Breast epithelium (tissue), 4 donors: Measurements from ENCODE around the gene BRD4. TPM values are rescaled to one million over a fixed set of nuclear protein-coding genes. Genes with fewer than 3 reads are reported as not detected.

Experiments used
- DNase-seq, 2 donors: peaks; one replicate each; pipeline ENCODE4 v3.0.0-alpha.2; 2019; ENCODE audit warnings: low spot score in 2 of 2
- H3K27ac ChIP-seq, 2 donors: fragments of 200-600 bp; sonication (generic) in 1 of 2; one replicate each; pipeline ENCODE4 v1.5.1; 2016 to 2019; ENCODE audit warnings: mild to moderate bottlenecking in 1 of 2
- H3K27me3 ChIP-seq, 2 donors: fragments of 200-600 bp; sonication (generic) in 1 of 2; one replicate each; pipeline versions ENCODE4 v1.5.1 to v1.6.0; 2017 to 2019; ENCODE audit warnings: control low read depth in 1 of 2, mild to moderate bottlenecking in 1 of 2
- H3K36me3 ChIP-seq: fragments of 200-600 bp; one replicate; pipeline ENCODE4 v1.5.1; 2019
- H3K4me1 ChIP-seq, 2 donors: fragments of 200-600 bp; sonication (generic); one replicate each; pipeline ENCODE4 v1.5.1; 2016 to 2019; ENCODE audit warnings: control low read depth in 1 of 2
- H3K4me3 ChIP-seq, 3 donors: fragments of 200-600 bp; sonication (generic); 1 replicate in 2 of 3; 2 replicates in 1 of 3; pipeline ENCODE4 v1.5.1; 2016 to 2019; ENCODE audit warnings: mild to moderate bottlenecking in 3 of 3, moderate library complexity in 2 of 3
- H3K9me3 ChIP-seq, 2 donors: fragments of 200-600 bp; sonication (generic) in 1 of 2; one replicate each; pipeline ENCODE4 v1.5.1; 2016 to 2019; ENCODE audit warnings: control low read depth in 1 of 2
- POLR2A ChIP-seq: fragments of 450-650 bp; IDR thresholded peaks from one replicate; pipeline ENCODE4 v1.6.1; 2016; ENCODE audit warnings: antibody characterized with exemption, mild to moderate bottlenecking, moderate library complexity
- POLR2AphosphoS5 ChIP-seq, 3 donors: sonication (generic); formaldehyde crosslinking; IDR thresholded peaks; one replicate each; pipeline ENCODE4 v1.6.1; 2017; ENCODE audit warnings: antibody characterized with exemption in 3 of 3
- intact Hi-C: fragments of 100-400 bp; cut with DNase I; formaldehyde crosslinking; loops from one replicate; pipeline ENCODE4 v1.15.1; 2023; ENCODE audit warnings: low total_unique reads
- total RNA-seq, 3 donors: library from RNA; depleted of rRNA; stranded (reverse); fragments of >200 nt; gene quantifications; one replicate each; pipeline ENCODE4 v1.1.0, GENCODE V29; 2016
- TF ChIP-seq, protein P1 (sequence below), 3 donors: fragments of 450-650 bp; IDR thresholded peaks; one replicate each; pipeline ENCODE4 v1.5.1; 2016 to 2017; ENCODE audit warnings: antibody characterized with exemption in 3 of 3, mild to moderate bottlenecking in 3 of 3, moderate library complexity in 3 of 3

The BRD4 gene
- total RNA-seq, 3 donors from 2014 or later, result 25.6 to 37.5 (median 33.8) TPM

DNA sequence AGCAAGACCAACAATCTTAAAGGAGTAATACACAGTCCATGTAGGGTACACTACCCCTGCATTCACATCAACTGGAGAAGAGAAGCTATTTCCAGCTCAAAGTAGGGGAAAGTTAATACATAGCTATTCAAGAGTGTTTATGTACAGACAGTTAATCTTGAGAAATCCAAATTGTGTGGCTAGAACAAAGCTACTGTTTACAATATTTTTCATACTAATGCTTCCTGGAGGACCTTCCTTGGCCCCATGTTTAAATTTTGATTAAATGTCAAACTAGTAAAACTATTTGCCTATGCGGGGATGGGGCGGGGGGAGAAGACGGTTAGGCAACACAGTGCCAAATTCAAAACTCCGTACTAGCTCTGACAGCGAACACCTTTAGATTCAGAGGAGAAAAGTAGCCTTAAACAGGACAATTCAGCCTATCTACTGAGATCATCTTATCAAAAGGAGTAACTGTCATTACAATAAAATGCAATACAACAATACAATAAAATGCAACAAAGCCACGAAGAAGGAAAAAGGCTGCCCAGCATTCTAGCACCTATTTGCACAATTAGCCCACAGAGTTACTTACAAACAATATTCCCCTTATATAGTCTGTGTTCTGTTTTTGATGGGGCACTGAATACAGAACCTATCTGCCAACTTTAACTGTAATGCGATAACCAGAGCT lies 29.1 kb downstream of the BRD4 start:
- Histone ChIP-seq H3K4me3 (peak overlapping the region in 1 of 3 donors; percentile 25), H3K27ac (peak overlapping the region; percentile 25 to 48), H3K36me3 (no peaks in the 10 kb centered on the region), H3K4me1 (peaks cover 12 to 24% of the 10 kb centered on the region in 2 donors), H3K27me3 (no peaks in the 10 kb centered on the region), H3K9me3 (no peaks in the 10 kb centered on the region)
- TF ChIP-seq POLR2A, result no peak
- no peak for TF ChIP-seq POLR2AphosphoS5 (IDR thresholded peaks at IDR 0.05)
- TF ChIP-seq, protein P1, sequence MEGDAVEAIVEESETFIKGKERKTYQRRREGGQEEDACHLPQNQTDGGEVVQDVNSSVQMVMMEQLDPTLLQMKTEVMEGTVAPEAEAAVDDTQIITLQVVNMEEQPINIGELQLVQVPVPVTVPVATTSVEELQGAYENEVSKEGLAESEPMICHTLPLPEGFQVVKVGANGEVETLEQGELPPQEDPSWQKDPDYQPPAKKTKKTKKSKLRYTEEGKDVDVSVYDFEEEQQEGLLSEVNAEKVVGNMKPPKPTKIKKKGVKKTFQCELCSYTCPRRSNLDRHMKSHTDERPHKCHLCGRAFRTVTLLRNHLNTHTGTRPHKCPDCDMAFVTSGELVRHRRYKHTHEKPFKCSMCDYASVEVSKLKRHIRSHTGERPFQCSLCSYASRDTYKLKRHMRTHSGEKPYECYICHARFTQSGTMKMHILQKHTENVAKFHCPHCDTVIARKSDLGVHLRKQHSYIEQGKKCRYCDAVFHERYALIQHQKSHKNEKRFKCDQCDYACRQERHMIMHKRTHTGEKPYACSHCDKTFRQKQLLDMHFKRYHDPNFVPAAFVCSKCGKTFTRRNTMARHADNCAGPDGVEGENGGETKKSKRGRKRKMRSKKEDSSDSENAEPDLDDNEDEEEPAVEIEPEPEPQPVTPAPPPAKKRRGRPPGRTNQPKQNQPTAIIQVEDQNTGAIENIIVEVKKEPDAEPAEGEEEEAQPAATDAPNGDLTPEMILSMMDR (IDR thresholded peaks at IDR 0.05), result no peak
- no peak for DNase-seq
- intact Hi-C loops, result no loop called here

DNA sequence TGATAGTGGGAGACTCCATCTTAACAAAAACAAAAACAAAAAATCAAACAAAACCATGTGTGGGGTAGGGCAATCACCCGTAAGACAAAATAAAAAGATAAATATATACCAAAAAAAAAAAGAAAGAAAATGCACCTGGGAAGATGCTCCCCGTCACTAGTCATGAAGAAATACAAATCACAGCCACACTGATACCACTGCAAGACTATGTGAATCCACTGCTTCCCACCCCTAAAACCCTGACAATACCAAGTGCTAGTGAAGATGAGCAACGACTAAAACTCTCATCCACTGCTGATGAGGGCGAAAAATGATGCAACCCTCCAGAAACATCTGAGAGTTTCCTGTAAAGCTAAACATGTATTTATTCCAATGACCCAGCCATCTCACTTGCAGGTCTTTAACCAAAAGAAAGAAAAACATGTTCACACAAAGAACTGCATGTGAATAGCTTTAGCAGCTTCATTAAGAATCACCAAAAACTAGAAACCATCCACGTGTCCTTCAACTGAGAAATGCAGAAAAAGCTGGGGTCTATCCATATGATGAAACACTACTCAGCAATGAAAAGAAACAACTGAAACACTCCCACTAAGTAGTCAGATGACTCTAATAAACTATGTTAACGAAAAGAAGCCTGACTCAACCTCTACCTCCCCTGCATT lies 31.7 kb downstream of the BRD4 start:
- H3K9me3 ChIP-seq, result no peaks in the 10 kb centered on the region
- H3K27me3 ChIP-seq, result no peaks in the 10 kb centered on the region
- H3K27ac ChIP-seq, result no peak overlapping the region
- H3K4me1 ChIP-seq, result peaks cover 24 to 48% of the 10 kb centered on the region in 2 donors
- TF ChIP-seq POLR2A (no peak), POLR2AphosphoS5 (IDR thresholded peaks at IDR 0.05) (no peak)
- TF ChIP-seq, protein P1 (IDR thresholded peaks at IDR 0.05), result no peak
- DNase-seq, result no peak
- H3K36me3 ChIP-seq, result no peaks in the 10 kb centered on the region
- intact Hi-C loops, result no loop called here
- H3K4me3 ChIP-seq, result no peak overlapping the region

DNA sequence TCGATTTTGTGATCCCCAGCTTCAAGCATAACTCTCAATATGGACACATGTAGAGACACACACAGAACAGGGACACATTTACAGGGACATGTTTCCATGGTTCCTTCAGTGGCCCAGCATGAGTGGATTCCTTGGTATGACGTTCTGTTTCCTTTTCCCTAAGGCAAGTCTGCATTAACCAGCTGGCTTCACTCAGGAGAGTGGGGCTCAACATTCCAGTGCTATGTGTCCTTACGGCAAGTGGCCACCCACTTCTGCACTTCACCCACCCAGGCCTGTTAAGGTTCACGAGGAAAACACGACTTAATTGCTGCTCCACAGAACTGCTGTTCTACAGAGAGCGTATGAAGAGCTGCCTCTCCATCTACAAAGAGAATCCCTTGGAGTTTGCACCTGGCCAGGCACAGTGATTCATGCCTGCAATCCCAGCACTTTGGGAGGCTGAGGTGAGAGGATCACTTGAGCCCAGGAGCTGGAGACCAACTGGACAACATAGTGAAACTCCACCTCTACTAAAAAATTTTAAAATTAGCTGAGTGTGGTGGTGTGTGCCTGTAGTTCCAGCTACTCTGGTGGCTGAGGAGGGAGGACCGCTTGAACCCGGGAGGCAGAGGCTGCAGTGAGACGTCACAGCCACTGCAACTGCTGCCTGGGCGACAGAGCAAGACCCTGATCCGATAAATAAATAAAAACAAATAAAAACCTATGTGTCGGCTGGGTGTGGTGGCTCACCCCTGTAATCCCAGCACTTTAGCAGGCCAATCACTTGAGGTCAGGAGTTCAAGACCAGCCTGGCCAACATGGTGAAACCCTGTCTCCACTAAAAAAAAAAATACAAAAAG lies 32.5 kb downstream of the BRD4 start:
- peak overlapping the region; percentile 3 to 49 for H3K27ac ChIP-seq
- intact Hi-C loops, result no loop called here
- H3K27me3 ChIP-seq, result no peaks in the 10 kb centered on the region
- no peak overlapping the region for H3K4me3 ChIP-seq
- no peak for DNase-seq
- TF ChIP-seq POLR2AphosphoS5 (IDR thresholded peaks at IDR 0.05), result no peak
- TF ChIP-seq, protein P1 (IDR thresholded peaks at IDR 0.05), result no peak
- TF ChIP-seq POLR2A, result no peak
- peaks cover 27 to 54% of the 10 kb centered on the region in 2 donors for H3K4me1 ChIP-seq
- no peaks in the 10 kb centered on the region for H3K9me3 ChIP-seq
- no peaks in the 10 kb centered on the region for H3K36me3 ChIP-seq

DNA sequence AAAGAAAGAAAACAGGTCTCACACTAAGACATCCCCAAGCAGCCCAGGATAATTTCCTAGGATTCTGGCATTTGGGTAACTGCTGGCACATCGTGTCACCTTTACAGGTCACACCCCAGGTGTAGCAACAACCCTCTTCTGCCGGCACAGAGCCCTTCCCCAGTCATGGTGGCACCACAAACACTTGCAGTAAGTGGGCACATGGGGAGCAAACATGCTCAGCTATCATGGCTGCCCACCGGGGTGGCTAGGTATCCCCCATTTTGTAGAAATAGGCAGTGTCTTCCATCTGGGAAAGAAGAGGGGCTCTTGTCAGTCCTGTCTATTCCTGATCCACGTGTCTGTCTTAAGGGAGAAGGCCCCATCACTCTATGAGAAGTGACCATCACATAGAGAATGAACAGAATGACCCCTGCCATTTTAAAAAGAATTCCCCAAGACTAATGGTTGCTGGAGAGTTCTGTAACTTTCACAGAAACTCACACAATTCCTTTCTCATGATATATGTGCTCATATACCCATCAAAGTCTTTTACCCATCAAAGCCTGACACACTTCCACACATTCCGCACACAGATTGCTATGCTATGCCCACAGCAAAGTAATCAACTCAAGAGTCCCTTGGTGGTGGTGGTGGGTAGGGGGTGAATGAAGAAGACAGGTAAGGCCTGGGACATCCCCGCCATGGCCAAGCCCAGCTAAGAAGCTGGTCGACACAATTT lies 33.3 kb downstream of the BRD4 start:
- Histone ChIP-seq H3K27ac (peak overlapping the region; percentile 3 to 49), H3K4me1 (peaks cover 32 to 58% of the 10 kb centered on the region in 2 donors), H3K36me3 (no peaks in the 10 kb centered on the region), H3K4me3 (no peak overlapping the region), H3K27me3 (no peaks in the 10 kb centered on the region), H3K9me3 (no peaks in the 10 kb centered on the region)
- DNase-seq, result no peak
- intact Hi-C loops, result no loop called here
- TF ChIP-seq, protein P1 (IDR thresholded peaks at IDR 0.05), result no peak
- TF ChIP-seq POLR2AphosphoS5 (IDR thresholded peaks at IDR 0.05) (no peak), POLR2A (no peak)
